K562 (cell line): ENCODE measurements around the gene PCNX2. TPM values are rescaled to one million over a fixed set of nuclear protein-coding genes. Genes with fewer than 3 reads are reported as not detected.

Experiments used
- ATAC-seq: fragments of 200-7000 bp; cut with Tn5 transposase; 3 replicates; pipeline ENCODE4 v1.9.1; 2020; ENCODE audit warnings: moderate library complexity
- BruUV-seq: library from RNA; stranded (reverse); fragments of 400-500 nt; replicated peaks from 2 replicates; lab custom pipeline; 2021; lab: Mats Ljungman, UMichigan
- CTCF ChIA-PET: fragments of 300-600 bp; formaldehyde crosslinking; extraction: SDS; loops from one replicate; lab custom pipeline; 2021; ENCODE audit warnings: low intra/inter-chr PET ratio; lab: Yijun Ruan, JAX
- POLR2A ChIA-PET: fragments of 300-600, 350-650 bp; sonication (Branson Sonifier 250); formaldehyde crosslinking; extraction: SDS; loops from one replicate; lab custom pipeline; 2021; ENCODE audit warnings: antibody characterized with exemption, inconsistent platforms; lab: Yijun Ruan, JAX
- DNase-seq, 4 experiments: peaks; one replicate each; pipeline versions ENCODE4 v3.0.0 to v3.0.0-alpha.2; 2011 to 2018; ENCODE audit warnings: low spot score in 3 of 4, mixed read lengths in 3 of 4; ENCODE audit errors: extremely low read depth in 1 of 4
- FAIRE-seq: peaks from 2 replicates; lab custom pipeline; 2011; peaks lifted over from hg19 to GRCh38; lab: Jason Lieb, UNC
- H2AFZ ChIP-seq: 2 replicates; pipeline ENCODE4 v1.6.0; 2011; ENCODE audit warnings: low read depth, low read length, control low read depth, inconsistent platforms
- H3K27ac ChIP-seq: fragments of 200-600 bp; 3 replicates; pipeline ENCODE4 v1.8.0; 2011; ENCODE audit warnings: low read depth, mild to moderate bottlenecking, control low read depth, inconsistent platforms, low read length, moderate library complexity, mixed read lengths; ENCODE audit errors: extremely low read depth
- H3K27me3 ChIP-seq, 2 experiments: fragments of 300-600 bp in 1 of 2; 2 replicates in 1 of 2; 3 replicates in 1 of 2; pipeline versions ENCODE4 v1.6.0 to v1.8.0; 2011; ENCODE audit warnings: inconsistent platforms in 2 of 2, low read length in 2 of 2, mild to moderate bottlenecking in 1 of 2, mixed read lengths in 1 of 2, moderate library complexity in 1 of 2; ENCODE audit not compliant: control insufficient read depth in 2 of 2, insufficient read depth in 2 of 2
- H3K36me3 ChIP-seq: fragments of 300-600 bp; 3 replicates; pipeline ENCODE4 v1.8.0; 2011; ENCODE audit warnings: mild to moderate bottlenecking, low read length, inconsistent platforms; ENCODE audit not compliant: control insufficient read depth, insufficient read depth
- H3K4me1 ChIP-seq, 2 experiments: fragments of 200-600 bp in 1 of 2; replicated peaks in 1 of 2; 2 replicates in 1 of 2; 3 replicates in 1 of 2; pipeline versions ENCODE4 v1.5.1 to v1.8.0; 2011; ENCODE audit warnings: inconsistent platforms in 2 of 2, low read length in 2 of 2, mild to moderate bottlenecking in 1 of 2, mixed read lengths in 1 of 2, moderate library complexity in 1 of 2; ENCODE audit not compliant: control insufficient read depth in 2 of 2, insufficient read depth in 2 of 2
- H3K4me2 ChIP-seq: 2 replicates; pipeline ENCODE4 v1.6.1; 2011; ENCODE audit warnings: low read length, control low read depth, inconsistent platforms, mixed read lengths; ENCODE audit not compliant: insufficient read depth
- H3K4me3 ChIP-seq: fragments of 200-600 bp; sonication (generic), shearing (Covaris generic); 2 replicates; pipeline ENCODE4 v1.5.1; 2016; ENCODE audit warnings: control low read depth, inconsistent platforms
- H3K79me2 ChIP-seq: fragments of 200-600 bp; 3 replicates; pipeline ENCODE4 v1.8.0; 2011; ENCODE audit warnings: low read length, inconsistent platforms; ENCODE audit not compliant: control insufficient read depth, insufficient read depth
- H3K9ac ChIP-seq, 2 experiments: 2 replicates each; pipeline versions ENCODE4 v1.6.0 to v1.6.1; 2011; ENCODE audit warnings: low read depth in 2 of 2, low read length in 2 of 2, control low read depth in 1 of 2, inconsistent platforms in 1 of 2, mild to moderate bottlenecking in 1 of 2, mixed read lengths in 1 of 2; ENCODE audit not compliant: insufficient read depth in 1 of 2
- H3K9me1 ChIP-seq: one replicate; pipeline ENCODE4 v1.6.0; 2011; ENCODE audit warnings: inconsistent platforms, mild to moderate bottlenecking, low read length, moderate library complexity; ENCODE audit not compliant: control insufficient read depth, insufficient read depth
- H3K9me3 ChIP-seq: replicated peaks from 2 replicates; pipeline ENCODE4 v1.5.1; 2011; ENCODE audit warnings: low read depth, low read length, inconsistent platforms; ENCODE audit not compliant: control insufficient read depth, insufficient read depth
- H4K20me1 ChIP-seq: replicated peaks from 2 replicates; pipeline ENCODE4 v1.6.1; 2011; ENCODE audit warnings: low read length, inconsistent platforms, mixed read lengths; ENCODE audit not compliant: control insufficient read depth, insufficient read depth
- ARID2 ChIP-seq: fragments of 450-650 bp; IDR thresholded peaks from 2 replicates; pipeline ENCODE4 v1.6.1; 2017; ENCODE audit warnings: antibody characterized with exemption, mild to moderate bottlenecking
- DDX20 ChIP-seq: fragments of 450-650 bp; IDR thresholded peaks from 2 replicates; pipeline ENCODE4 v1.6.1; 2016; ENCODE audit warnings: missing genetic modification characterization, low read depth, mild to moderate bottlenecking, missing compliant biosample characterization, moderate library complexity
- HMGN3 ChIP-seq: IDR thresholded peaks from 2 replicates; pipeline ENCODE4 v1.6.1; 2011; ENCODE audit warnings: borderline replicate concordance, low read depth, mild to moderate bottlenecking, mixed read lengths, low read length; ENCODE audit not compliant: insufficient read length; ENCODE audit errors: extremely low read depth
- NCOA6 ChIP-seq: fragments of 450-650 bp; IDR thresholded peaks from 2 replicates; pipeline ENCODE4 v1.6.1; 2017; ENCODE audit warnings: mild to moderate bottlenecking
- POLR2A ChIP-seq: fragments of 450-650 bp; conservative IDR thresholded peaks from 2 replicates; pipeline ENCODE4 v1.6.1; 2016
- PYGO2 ChIP-seq: fragments of 450-650 bp; IDR thresholded peaks from 2 replicates; pipeline ENCODE4 v1.6.1; 2016; ENCODE audit warnings: mild to moderate bottlenecking, missing genetic modification characterization, moderate library complexity, missing compliant biosample characterization
- WGBS: fragments of 100-300 bp; shearing (Covaris generic); methylation state at CpG from one replicate; pipeline ENCODE4 v1.1.6; 2016; ENCODE audit warnings: low coverage, mixed read lengths; ENCODE audit not compliant: insufficient coverage; ENCODE audit errors: missing lambda C conversion rate; 5-methylcytosine and 5-hydroxymethylcytosine counted together
- in situ Hi-C: fragments of 300-500 bp; cut with MboI; formaldehyde crosslinking; loops from 4 replicates; pipeline ENCODE4 v1.15.0; 2018; ENCODE audit warnings: inconsistent platforms, mixed read lengths
- intact Hi-C: fragments of 100-400 bp; cut with micrococcal nuclease; formaldehyde crosslinking; loops from 2 replicates; pipeline ENCODE4 v1.14.2; 2022
- polyA plus RNA-seq, 8 experiments: library from polyadenylated mRNA; depleted of rRNA in 4 of 8; stranded (reverse) in 5 of 8; unstranded in 3 of 8; fragments of >200 nt; fragmentation: Nextera tagmentation in 2 of 8; fragmentation: Illumina TruSeq in 1 of 8; extraction: Ambion mirVana in 2 of 8; extraction: Trizol in 1 of 8; gene quantifications; 2 replicates each; pipeline versions ENCODE4 v1.2.1 to v1.2.3, GENCODE V29; 2011 to 2014; ENCODE audit warnings: inconsistent platforms in 1 of 8, missing spikeins in 1 of 8
- total RNA-seq, 7 experiments: library from RNA; depleted of rRNA in 6 of 7; stranded (reverse); fragments of >200 nt in 6 of 7; fragmentation: Illumina TruSeq in 2 of 7; extraction: Trizol in 2 of 7; gene quantifications; 2 replicates each; pipeline versions ENCODE4 v1.2.1 to v1.2.3, GENCODE V29; 2011 to 2021; ENCODE audit warnings: low replicate concordance in 1 of 7
- TF ChIP-seq, protein P1 (sequence below): fragments of 450-650 bp; IDR thresholded peaks from 2 replicates; pipeline ENCODE4 v1.6.1; 2017; ENCODE audit warnings: antibody characterized with exemption
- TF ChIP-seq, protein P2 (sequence below): fragments of 250-450 bp; sonication (Bioruptor Pico); IDR thresholded peaks from 2 replicates; pipeline ENCODE4 v1.8.0; 2021; ENCODE audit warnings: mild to moderate bottlenecking, moderate library complexity

PCNX2 gene
- total and polyA plus RNA-seq, 9 of the 15 experiments (the other 6 are each of a cell fraction or from before 2014, with no cell fraction given): 0.07 to 0.33 TPM; not detected in 7

DNA sequence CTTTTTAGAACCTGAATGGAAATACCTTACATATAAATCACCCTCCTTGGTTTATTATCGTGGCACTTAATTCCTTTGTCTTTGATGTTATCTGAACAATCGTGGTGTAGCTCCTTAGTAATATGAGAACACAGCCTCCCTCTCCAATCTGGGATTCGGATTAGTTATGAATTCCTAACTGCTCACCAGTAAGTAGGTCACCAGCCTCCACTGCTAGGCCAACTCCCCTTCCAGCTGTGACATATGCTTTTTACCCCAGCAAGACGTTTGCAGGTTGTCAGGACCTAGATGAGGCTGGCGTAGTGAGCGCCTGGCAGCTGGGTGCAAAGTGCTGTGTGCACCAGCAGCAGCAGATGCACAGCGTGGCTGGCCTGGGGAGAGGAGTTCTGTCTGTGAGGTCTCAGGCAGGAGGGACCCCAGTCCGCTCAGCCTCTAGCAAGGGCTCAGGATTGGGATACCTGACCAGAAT is 306.9 kb downstream of the PCNX2 start:
- ChIA-PET POLR2A (no interaction called here), CTCF (no interaction called here)
- Histone ChIP-seq H3K4me1 (peaks cover 0 to 13% of the 10 kb centered on the region in 2 experiments; a peak in 3 of 5 replicates), H2AFZ (no peak overlapping the region), H3K4me3 (no peak overlapping the region), H3K9me3 (no peaks in the 10 kb centered on the region), H3K79me2 (no peaks in the 10 kb centered on the region), H3K27me3 (peaks cover 29 to 73% of the 10 kb centered on the region in 2 experiments; a peak in 4 of 5 replicates), H3K27ac (no peak overlapping the region), H3K4me2 (no peak overlapping the region), H3K36me3 (no peaks in the 10 kb centered on the region), H4K20me1 (no peaks in the 10 kb centered on the region), H3K9me1 (no peaks in the 10 kb centered on the region), H3K9ac (no peak overlapping the region)
- in situ Hi-C loops (no loop called here), intact Hi-C loops (no loop called here)
- BruUV-seq: no TSS peak
- 7% methylated on average over 7 of the region's 8 CpGs for WGBS
- ATAC-seq (no peak), DNase-seq (no peak), FAIRE-seq (no peak)
- TF ChIP-seq POLR2A (no peak), HMGN3 (no peak), DDX20 (tag) (no peak), NCOA6 (no peak), ARID2 (no peak), PYGO2 (no peak)
- TF ChIP-seq, protein P1, sequence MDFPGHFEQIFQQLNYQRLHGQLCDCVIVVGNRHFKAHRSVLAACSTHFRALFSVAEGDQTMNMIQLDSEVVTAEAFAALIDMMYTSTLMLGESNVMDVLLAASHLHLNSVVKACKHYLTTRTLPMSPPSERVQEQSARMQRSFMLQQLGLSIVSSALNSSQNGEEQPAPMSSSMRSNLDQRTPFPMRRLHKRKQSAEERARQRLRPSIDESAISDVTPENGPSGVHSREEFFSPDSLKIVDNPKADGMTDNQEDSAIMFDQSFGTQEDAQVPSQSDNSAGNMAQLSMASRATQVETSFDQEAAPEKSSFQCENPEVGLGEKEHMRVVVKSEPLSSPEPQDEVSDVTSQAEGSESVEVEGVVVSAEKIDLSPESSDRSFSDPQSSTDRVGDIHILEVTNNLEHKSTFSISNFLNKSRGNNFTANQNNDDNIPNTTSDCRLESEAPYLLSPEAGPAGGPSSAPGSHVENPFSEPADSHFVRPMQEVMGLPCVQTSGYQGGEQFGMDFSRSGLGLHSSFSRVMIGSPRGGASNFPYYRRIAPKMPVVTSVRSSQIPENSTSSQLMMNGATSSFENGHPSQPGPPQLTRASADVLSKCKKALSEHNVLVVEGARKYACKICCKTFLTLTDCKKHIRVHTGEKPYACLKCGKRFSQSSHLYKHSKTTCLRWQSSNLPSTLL: no peak
- TF ChIP-seq, protein P2, sequence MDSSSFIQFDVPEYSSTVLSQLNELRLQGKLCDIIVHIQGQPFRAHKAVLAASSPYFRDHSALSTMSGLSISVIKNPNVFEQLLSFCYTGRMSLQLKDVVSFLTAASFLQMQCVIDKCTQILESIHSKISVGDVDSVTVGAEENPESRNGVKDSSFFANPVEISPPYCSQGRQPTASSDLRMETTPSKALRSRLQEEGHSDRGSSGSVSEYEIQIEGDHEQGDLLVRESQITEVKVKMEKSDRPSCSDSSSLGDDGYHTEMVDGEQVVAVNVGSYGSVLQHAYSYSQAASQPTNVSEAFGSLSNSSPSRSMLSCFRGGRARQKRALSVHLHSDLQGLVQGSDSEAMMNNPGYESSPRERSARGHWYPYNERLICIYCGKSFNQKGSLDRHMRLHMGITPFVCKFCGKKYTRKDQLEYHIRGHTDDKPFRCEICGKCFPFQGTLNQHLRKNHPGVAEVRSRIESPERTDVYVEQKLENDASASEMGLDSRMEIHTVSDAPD (CRISPR knock-in tag): no peak
